Peyer's patch (tissue), 4 donors: Measurements from ENCODE around the gene TEX53.

Source experiments
- POLR2A ChIP-seq, 2 donors: fragments of 450-650 bp; IDR thresholded peaks; one replicate each; pipeline ENCODE4 v1.5.1; 2017; ENCODE audit warnings: antibody characterized with exemption in 2 of 2, mild to moderate bottlenecking in 2 of 2, moderate library complexity in 2 of 2
- TF ChIP-seq, protein P1 (sequence below), 6 experiments: fragments of 450-650 bp in 4 of 6; fragments of 200-600 bp in 2 of 6; sonication (generic) in 1 of 6; IDR thresholded peaks; one replicate each; pipeline ENCODE4 v1.5.1; 2017 to 2019; ENCODE audit warnings: antibody characterized with exemption in 6 of 6, mild to moderate bottlenecking in 3 of 6, moderate library complexity in 1 of 6

DNA sequence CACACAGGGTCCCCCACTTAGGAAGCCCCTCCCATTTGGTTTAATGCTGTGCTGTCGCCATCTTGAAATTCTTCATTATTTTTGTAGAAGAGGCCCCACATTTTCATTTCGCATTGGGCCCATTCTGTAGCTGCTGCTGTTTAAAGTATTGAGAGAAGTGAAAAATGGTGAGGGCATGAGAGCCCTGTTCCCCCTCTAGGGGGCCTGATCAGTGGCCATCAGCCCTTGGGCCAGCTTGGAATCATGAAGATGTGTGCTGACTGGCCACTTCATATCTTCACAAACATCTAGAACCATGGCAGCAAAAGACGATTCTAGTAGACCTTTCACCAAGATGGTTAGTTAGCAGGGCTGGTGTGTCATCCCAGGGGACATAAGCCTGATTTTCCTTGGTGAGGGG lies 43.2 kb downstream of the TEX53 start:
- TF ChIP-seq, protein P1, sequence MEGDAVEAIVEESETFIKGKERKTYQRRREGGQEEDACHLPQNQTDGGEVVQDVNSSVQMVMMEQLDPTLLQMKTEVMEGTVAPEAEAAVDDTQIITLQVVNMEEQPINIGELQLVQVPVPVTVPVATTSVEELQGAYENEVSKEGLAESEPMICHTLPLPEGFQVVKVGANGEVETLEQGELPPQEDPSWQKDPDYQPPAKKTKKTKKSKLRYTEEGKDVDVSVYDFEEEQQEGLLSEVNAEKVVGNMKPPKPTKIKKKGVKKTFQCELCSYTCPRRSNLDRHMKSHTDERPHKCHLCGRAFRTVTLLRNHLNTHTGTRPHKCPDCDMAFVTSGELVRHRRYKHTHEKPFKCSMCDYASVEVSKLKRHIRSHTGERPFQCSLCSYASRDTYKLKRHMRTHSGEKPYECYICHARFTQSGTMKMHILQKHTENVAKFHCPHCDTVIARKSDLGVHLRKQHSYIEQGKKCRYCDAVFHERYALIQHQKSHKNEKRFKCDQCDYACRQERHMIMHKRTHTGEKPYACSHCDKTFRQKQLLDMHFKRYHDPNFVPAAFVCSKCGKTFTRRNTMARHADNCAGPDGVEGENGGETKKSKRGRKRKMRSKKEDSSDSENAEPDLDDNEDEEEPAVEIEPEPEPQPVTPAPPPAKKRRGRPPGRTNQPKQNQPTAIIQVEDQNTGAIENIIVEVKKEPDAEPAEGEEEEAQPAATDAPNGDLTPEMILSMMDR (IDR thresholded peaks at IDR 0.05) = no peak
- TF ChIP-seq POLR2A (IDR thresholded peaks at IDR 0.05) = no peak
